SK-N-SH (cell line): ENCODE results near the gene CSRNP3. TPM values are rescaled to one million over a fixed set of nuclear protein-coding genes. Genes with fewer than 3 reads are reported as not detected.

Experiments
- CTCF ChIA-PET: fragments of 300-600, 350-600 bp; formaldehyde crosslinking; extraction: SDS; loops from one replicate; lab custom pipeline; 2021; lab: Yijun Ruan, JAX
- POLR2A ChIA-PET: fragments of 350-600 bp; sonication (Branson Sonifier 250); formaldehyde crosslinking; extraction: SDS; loops from one replicate; lab custom pipeline; 2020; ENCODE audit warnings: antibody characterized with exemption, inconsistent platforms; lab: Yijun Ruan, JAX
- DNase-seq: peaks from one replicate; pipeline ENCODE4 v3.0.0; 2012
- H2AFZ ChIP-seq: fragments of 200-600 bp; sonication (generic); 2 replicates; pipeline ENCODE4 v1.8.1; 2016; ENCODE audit warnings: antibody characterized with exemption, mild to moderate bottlenecking, low read depth
- H3F3A ChIP-seq: fragments of 200-600 bp; sonication (generic); replicated peaks from 2 replicates; pipeline ENCODE3; 2016; ENCODE audit warnings: antibody characterized with exemption, mild to moderate bottlenecking; ENCODE audit not compliant: insufficient read depth
- H3K27ac ChIP-seq, 2 experiments: fragments of 200-500 bp in 1 of 2; fragments of 200-600 bp in 1 of 2; sonication (Bioruptor generic) in 1 of 2; sonication (generic), shearing (Covaris generic) in 1 of 2; 2 replicates each; pipeline versions ENCODE4 v1.5.1 to v1.6.1; 2014 to 2016; ENCODE audit warnings: low read depth in 2 of 2, inconsistent platforms in 1 of 2, low read length in 1 of 2, mild to moderate bottlenecking in 1 of 2, mixed read lengths in 1 of 2
- H3K27me3 ChIP-seq: fragments of 200-600 bp; sonication (generic), shearing (Covaris generic); 2 replicates; pipeline ENCODE4 v1.6.1; 2016; ENCODE audit warnings: mixed run types; ENCODE audit not compliant: insufficient read depth
- H3K36me3 ChIP-seq, 2 experiments: fragments of 200-500 bp in 1 of 2; fragments of 200-600 bp in 1 of 2; sonication (Bioruptor generic) in 1 of 2; sonication (generic) in 1 of 2; replicated peaks in 1 of 2; 2 replicates each; pipeline versions ENCODE3 to v1.5.1; 2014 to 2016; ENCODE audit warnings: low read length in 1 of 2, mild to moderate bottlenecking in 1 of 2; ENCODE audit not compliant: insufficient read depth in 2 of 2, control insufficient read depth in 1 of 2
- H3K4me1 ChIP-seq, 2 experiments: fragments of 200-500 bp in 1 of 2; fragments of 200-600 bp in 1 of 2; sonication (Bioruptor generic) in 1 of 2; sonication (generic), shearing (Covaris generic) in 1 of 2; 2 replicates each; pipeline versions ENCODE4 v1.5.1 to v1.6.1; 2014 to 2016; ENCODE audit warnings: low read depth in 1 of 2, low read length in 1 of 2, mixed run types in 1 of 2; ENCODE audit not compliant: insufficient read depth in 2 of 2, control insufficient read depth in 1 of 2
- H3K4me2 ChIP-seq: fragments of 200-600 bp; sonication (generic), shearing (Covaris generic); 2 replicates; pipeline ENCODE4 v1.6.1; 2017; ENCODE audit warnings: mixed run types
- H3K4me3 ChIP-seq, 2 experiments: fragments of 200-500 bp in 1 of 2; fragments of 200-600 bp in 1 of 2; sonication (Bioruptor generic) in 1 of 2; sonication (generic), shearing (Covaris generic) in 1 of 2; 2 replicates each; pipeline versions ENCODE4 v1.5.1 to v1.8.1; 2014 to 2016; ENCODE audit warnings: low read depth in 2 of 2, inconsistent platforms in 1 of 2, low read length in 1 of 2, mild to moderate bottlenecking in 1 of 2, mixed read lengths in 1 of 2, moderate library complexity in 1 of 2
- H3K79me2 ChIP-seq: fragments of 200-600 bp; sonication (generic); 2 replicates; pipeline ENCODE4 v1.8.1; 2017; ENCODE audit warnings: mild to moderate bottlenecking; ENCODE audit not compliant: insufficient read depth
- H3K9ac ChIP-seq: fragments of 200-600 bp; sonication (generic); 2 replicates; pipeline ENCODE4 v1.6.1; 2017; ENCODE audit warnings: mixed run types
- H3K9me2 ChIP-seq: fragments of 200-600 bp; sonication (generic); 2 replicates; pipeline ENCODE4 v1.6.1; 2017; ENCODE audit warnings: mixed run types
- H3K9me3 ChIP-seq: fragments of 200-600 bp; sonication (generic); 2 replicates; pipeline ENCODE4 v1.6.1; 2017; ENCODE audit warnings: mixed run types, mild to moderate bottlenecking, moderate library complexity
- H4K20me1 ChIP-seq: fragments of 200-600 bp; sonication (generic); 2 replicates; pipeline ENCODE4 v1.6.1; 2017; ENCODE audit warnings: mild to moderate bottlenecking, mixed run types; ENCODE audit not compliant: insufficient read depth
- CHD2 ChIP-seq: fragments of 150-350 bp; IDR thresholded peaks from 2 replicates; pipeline ENCODE4 v1.6.1; 2018; ENCODE audit warnings: low read length; ENCODE audit not compliant: partially characterized antibody
- ELF1 ChIP-seq: IDR thresholded peaks from 2 replicates; pipeline ENCODE4 v1.4.0; 2012
- EP300 ChIP-seq, 2 experiments: IDR thresholded peaks; 2 replicates each; pipeline versions ENCODE4 v1.4.0 to v1.6.1; 2012; ENCODE audit warnings: borderline replicate concordance in 1 of 2, low read depth in 1 of 2, low read length in 1 of 2
- FOSL2 ChIP-seq: IDR thresholded peaks from 2 replicates; pipeline ENCODE4 v1.4.0; 2012; ENCODE audit warnings: low read depth, mild to moderate bottlenecking, moderate library complexity, borderline replicate concordance
- GATA2 ChIP-seq: sonication (generic); formaldehyde crosslinking; IDR thresholded peaks from 2 replicates; pipeline ENCODE4 v1.5.0; 2020; ENCODE audit warnings: mild to moderate bottlenecking, missing genetic modification reagents
- JUND ChIP-seq: IDR thresholded peaks from 2 replicates; pipeline ENCODE4 v1.4.0; 2012
- MEF2A ChIP-seq: IDR thresholded peaks from 2 replicates; pipeline ENCODE4 v1.4.0; 2012; ENCODE audit warnings: low read depth, borderline replicate concordance
- MXI1 ChIP-seq: IDR thresholded peaks from 2 replicates; pipeline ENCODE4 v1.6.1; 2012; ENCODE audit warnings: mild to moderate bottlenecking, low read depth, low read length, improper control_type of control experiment
- NFIC ChIP-seq: IDR thresholded peaks from 2 replicates; pipeline ENCODE4 v1.4.0; 2012; ENCODE audit warnings: borderline replicate concordance
- NRF1 ChIP-seq: IDR thresholded peaks from 2 replicates; pipeline ENCODE4 v1.6.1; 2012; ENCODE audit warnings: low read depth, mild to moderate bottlenecking, low read length
- POLR2AphosphoS5 ChIP-seq: IDR thresholded peaks from 2 replicates; pipeline ENCODE4 v1.6.1; 2012; ENCODE audit warnings: low read depth, low read length
- RAD21 ChIP-seq: IDR thresholded peaks from 2 replicates; pipeline ENCODE4 v1.6.1; 2012; ENCODE audit warnings: mild to moderate bottlenecking, low read length
- RFX5 ChIP-seq: IDR thresholded peaks from 2 replicates; pipeline ENCODE4 v1.6.1; 2012; ENCODE audit warnings: mild to moderate bottlenecking, improper control_type of control experiment, low read length
- RXRA ChIP-seq: IDR thresholded peaks from 2 replicates; pipeline ENCODE4 v1.4.0; 2012; ENCODE audit warnings: low read depth, mild to moderate bottlenecking, borderline replicate concordance
- TAF1 ChIP-seq: IDR thresholded peaks from 2 replicates; pipeline ENCODE4 v1.6.1; 2012; ENCODE audit warnings: low read depth, mild to moderate bottlenecking, low read length, moderate library complexity, borderline replicate concordance
- TCF12 ChIP-seq: IDR thresholded peaks from 2 replicates; pipeline ENCODE4 v1.4.0; 2012
- TEAD4 ChIP-seq: IDR thresholded peaks from 2 replicates; pipeline ENCODE4 v1.4.0; 2012; ENCODE audit warnings: mild to moderate bottlenecking, borderline replicate concordance; ENCODE audit not compliant: insufficient read depth
- YY1 ChIP-seq: IDR thresholded peaks from 2 replicates; pipeline ENCODE4 v1.4.0; 2012; ENCODE audit warnings: low read depth, mild to moderate bottlenecking
- WGBS: methylation state at CpG from one replicate; pipeline ENCODE4 v1.1.6; 2017; ENCODE audit warnings: low lambda C conversion rate; 5-methylcytosine and 5-hydroxymethylcytosine counted together
- polyA plus RNA-seq, 3 experiments: library from polyadenylated mRNA; depleted of rRNA; stranded (reverse); fragments of >200 nt; gene quantifications; 2 replicates each; pipeline ENCODE4 v1.2.3, GENCODE V29; 2012
- TF ChIP-seq, protein P1 (sequence below): IDR thresholded peaks from 2 replicates; pipeline ENCODE4; 2012
- TF ChIP-seq, protein P2 (sequence below): IDR thresholded peaks from 2 replicates; pipeline ENCODE4 v1.4.0; 2012; ENCODE audit warnings: low read depth, borderline replicate concordance
- TF ChIP-seq, protein P3 (sequence below): fragments of 200-600 bp; sonication (generic); IDR thresholded peaks from 2 replicates; pipeline ENCODE4 v1.6.1; 2017; ENCODE audit warnings: antibody characterized with exemption, mild to moderate bottlenecking, moderate library complexity
- TF ChIP-seq, protein P4 (sequence below): IDR thresholded peaks from 2 replicates; pipeline ENCODE4 v1.4.0; 2012; ENCODE audit warnings: low read depth, borderline replicate concordance

CSRNP3 gene
- polyA plus RNA-seq, 1 of the 3 experiments (the other 2 are of a cell fraction): 1.0 TPM

DNA sequence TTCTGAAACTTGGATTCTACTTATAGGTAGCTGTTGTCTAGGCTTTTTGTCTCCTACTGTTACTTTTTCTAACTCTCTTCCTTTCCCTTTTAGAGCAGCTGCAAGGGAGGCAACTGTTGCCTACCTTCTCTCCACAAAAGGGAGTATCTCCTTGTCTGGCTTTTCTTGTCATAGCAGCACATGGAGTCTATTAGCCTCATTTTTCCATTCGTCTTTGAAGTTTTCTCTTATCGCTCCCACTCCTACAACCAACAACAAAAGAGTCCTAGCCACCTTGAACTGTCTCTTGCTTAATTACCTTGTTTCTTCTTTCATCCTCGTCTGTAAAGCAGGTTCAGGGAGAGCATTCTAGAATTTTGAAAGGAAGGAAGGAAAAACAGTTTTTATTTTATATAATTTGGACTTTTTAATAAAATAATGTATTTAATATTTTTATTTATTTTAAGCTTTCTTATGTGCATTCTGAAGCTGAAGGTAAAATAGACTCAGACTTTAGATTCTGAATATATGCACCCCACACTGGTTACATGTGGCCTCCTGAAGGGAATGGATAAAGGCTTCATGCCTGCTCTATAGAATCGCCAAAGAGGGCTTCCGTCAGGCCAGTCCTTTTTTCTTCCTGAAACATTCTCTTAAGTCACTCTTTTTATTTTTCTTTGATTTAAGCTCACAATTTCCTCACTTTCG is 154.4 kb downstream of the CSRNP3 start:
- Histone ChIP-seq H3K27me3 (no peaks in the 10 kb centered on the region), H3K4me1 (peaks cover 0 to 6% of the 10 kb centered on the region in 2 experiments; a peak in 1 of 4 replicates), H3K4me2 (no peak overlapping the region), H3K9ac (no peak overlapping the region), H3K79me2 (no peaks in the 10 kb centered on the region), H3K4me3 (no peak overlapping the region), H3K9me3 (no peaks in the 10 kb centered on the region), H3K36me3 (no peaks in the 10 kb centered on the region), H3K9me2 (no peaks in the 10 kb centered on the region), H3F3A (no peaks in the 10 kb centered on the region), H3K27ac (no peak overlapping the region), H4K20me1 (no peaks in the 10 kb centered on the region), H2AFZ (no peak overlapping the region)
- ChIA-PET POLR2A (no interaction called here), CTCF (interaction anchor here (0.9 to 1.0 kb wide), 2 partner anchors 8 to 251 kb away, joined by 4 to 5 read pairs; no protein-coding TSS in a partner anchor)
- no peak for TF ChIP-seq RFX5
- TF ChIP-seq, protein P1, sequence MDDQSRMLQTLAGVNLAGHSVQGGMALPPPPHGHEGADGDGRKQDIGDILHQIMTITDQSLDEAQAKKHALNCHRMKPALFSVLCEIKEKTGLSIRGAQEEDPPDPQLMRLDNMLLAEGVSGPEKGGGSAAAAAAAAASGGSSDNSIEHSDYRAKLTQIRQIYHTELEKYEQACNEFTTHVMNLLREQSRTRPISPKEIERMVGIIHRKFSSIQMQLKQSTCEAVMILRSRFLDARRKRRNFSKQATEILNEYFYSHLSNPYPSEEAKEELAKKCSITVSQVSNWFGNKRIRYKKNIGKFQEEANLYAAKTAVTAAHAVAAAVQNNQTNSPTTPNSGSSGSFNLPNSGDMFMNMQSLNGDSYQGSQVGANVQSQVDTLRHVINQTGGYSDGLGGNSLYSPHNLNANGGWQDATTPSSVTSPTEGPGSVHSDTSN: no peak
- TF ChIP-seq YY1: no peak
- no peak for TF ChIP-seq TAF1
- no peak for TF ChIP-seq RXRA
- no peak for TF ChIP-seq TCF12
- no peak for TF ChIP-seq CHD2
- TF ChIP-seq TEAD4: no peak
- no peak for TF ChIP-seq EP300 (IDR thresholded peaks at IDR 0.05; ENCODE audit: borderline replicate concordance in 1 of 2, low read depth in 1 of 2, low read length in 1 of 2)
- no peak for TF ChIP-seq ELF1
- WGBS: 89% methylated on average over 6 of the region's 6 CpGs
- DNase-seq: no peak

DNA sequence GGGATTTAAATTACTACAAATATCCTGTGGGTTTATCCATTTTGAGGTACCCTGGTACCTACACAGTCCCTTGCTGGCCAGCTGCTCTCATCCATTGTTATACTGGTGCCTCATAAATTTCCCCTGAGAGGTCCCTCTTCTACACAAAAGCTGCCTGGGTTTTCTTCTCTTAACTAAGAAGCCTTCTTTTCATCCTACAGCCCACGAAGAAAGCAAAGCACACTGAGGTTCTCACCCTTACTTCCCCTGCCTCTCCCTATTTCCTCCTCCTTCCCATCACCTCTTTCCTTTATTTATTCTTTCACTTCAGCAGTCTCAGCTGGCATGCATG is 154.9 kb downstream of the CSRNP3 start:
- Histone ChIP-seq H3K79me2 (no peaks in the 10 kb centered on the region), H3K9me2 (no peaks in the 10 kb centered on the region), H3K4me3 (no peak overlapping the region), H3F3A (no peaks in the 10 kb centered on the region), H3K4me2 (no peak overlapping the region), H3K9me3 (no peaks in the 10 kb centered on the region), H3K36me3 (no peaks in the 10 kb centered on the region), H3K27ac (no peak overlapping the region), H2AFZ (no peak overlapping the region), H3K4me1 (peaks cover 0 to 6% of the 10 kb centered on the region in 2 experiments; a peak in 1 of 4 replicates), H4K20me1 (no peaks in the 10 kb centered on the region), H3K9ac (no peak overlapping the region), H3K27me3 (no peaks in the 10 kb centered on the region)
- no peak for TF ChIP-seq FOSL2
- TF ChIP-seq, protein P2, sequence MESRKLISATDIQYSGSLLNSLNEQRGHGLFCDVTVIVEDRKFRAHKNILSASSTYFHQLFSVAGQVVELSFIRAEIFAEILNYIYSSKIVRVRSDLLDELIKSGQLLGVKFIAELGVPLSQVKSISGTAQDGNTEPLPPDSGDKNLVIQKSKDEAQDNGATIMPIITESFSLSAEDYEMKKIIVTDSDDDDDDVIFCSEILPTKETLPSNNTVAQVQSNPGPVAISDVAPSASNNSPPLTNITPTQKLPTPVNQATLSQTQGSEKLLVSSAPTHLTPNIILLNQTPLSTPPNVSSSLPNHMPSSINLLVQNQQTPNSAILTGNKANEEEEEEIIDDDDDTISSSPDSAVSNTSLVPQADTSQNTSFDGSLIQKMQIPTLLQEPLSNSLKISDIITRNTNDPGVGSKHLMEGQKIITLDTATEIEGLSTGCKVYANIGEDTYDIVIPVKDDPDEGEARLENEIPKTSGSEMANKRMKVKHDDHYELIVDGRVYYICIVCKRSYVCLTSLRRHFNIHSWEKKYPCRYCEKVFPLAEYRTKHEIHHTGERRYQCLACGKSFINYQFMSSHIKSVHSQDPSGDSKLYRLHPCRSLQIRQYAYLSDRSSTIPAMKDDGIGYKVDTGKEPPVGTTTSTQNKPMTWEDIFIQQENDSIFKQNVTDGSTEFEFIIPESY: no peak
- no peak for TF ChIP-seq NRF1
- no peak for TF ChIP-seq MEF2A
- no peak for TF ChIP-seq GATA2 (CRISPR knock-in tag)
- TF ChIP-seq RXRA: no peak
- no peak for TF ChIP-seq MXI1
- no peak for TF ChIP-seq EP300 (IDR thresholded peaks at IDR 0.05; ENCODE audit: borderline replicate concordance in 1 of 2, low read depth in 1 of 2, low read length in 1 of 2)
- TF ChIP-seq JUND: no peak
- no peak for TF ChIP-seq ELF1
- TF ChIP-seq POLR2AphosphoS5: no peak
- TF ChIP-seq, protein P3, sequence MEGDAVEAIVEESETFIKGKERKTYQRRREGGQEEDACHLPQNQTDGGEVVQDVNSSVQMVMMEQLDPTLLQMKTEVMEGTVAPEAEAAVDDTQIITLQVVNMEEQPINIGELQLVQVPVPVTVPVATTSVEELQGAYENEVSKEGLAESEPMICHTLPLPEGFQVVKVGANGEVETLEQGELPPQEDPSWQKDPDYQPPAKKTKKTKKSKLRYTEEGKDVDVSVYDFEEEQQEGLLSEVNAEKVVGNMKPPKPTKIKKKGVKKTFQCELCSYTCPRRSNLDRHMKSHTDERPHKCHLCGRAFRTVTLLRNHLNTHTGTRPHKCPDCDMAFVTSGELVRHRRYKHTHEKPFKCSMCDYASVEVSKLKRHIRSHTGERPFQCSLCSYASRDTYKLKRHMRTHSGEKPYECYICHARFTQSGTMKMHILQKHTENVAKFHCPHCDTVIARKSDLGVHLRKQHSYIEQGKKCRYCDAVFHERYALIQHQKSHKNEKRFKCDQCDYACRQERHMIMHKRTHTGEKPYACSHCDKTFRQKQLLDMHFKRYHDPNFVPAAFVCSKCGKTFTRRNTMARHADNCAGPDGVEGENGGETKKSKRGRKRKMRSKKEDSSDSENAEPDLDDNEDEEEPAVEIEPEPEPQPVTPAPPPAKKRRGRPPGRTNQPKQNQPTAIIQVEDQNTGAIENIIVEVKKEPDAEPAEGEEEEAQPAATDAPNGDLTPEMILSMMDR: no peak
- TF ChIP-seq TEAD4: no peak
- no peak for TF ChIP-seq NFIC
- no peak for TF ChIP-seq RAD21
- TF ChIP-seq TCF12: no peak
- no peak for TF ChIP-seq RFX5
- TF ChIP-seq, protein P4, sequence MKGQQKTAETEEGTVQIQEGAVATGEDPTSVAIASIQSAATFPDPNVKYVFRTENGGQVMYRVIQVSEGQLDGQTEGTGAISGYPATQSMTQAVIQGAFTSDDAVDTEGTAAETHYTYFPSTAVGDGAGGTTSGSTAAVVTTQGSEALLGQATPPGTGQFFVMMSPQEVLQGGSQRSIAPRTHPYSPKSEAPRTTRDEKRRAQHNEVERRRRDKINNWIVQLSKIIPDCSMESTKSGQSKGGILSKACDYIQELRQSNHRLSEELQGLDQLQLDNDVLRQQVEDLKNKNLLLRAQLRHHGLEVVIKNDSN: no peak
- DNase-seq: no peak
- WGBS: 70% methylated on average over 1 of the region's 1 CpG
- CTCF ChIA-PET: interaction anchor here (0.9 to 1.1 kb wide), 3 partner anchors 8 to 250 kb away, joined by 3 to 5 read pairs (median 4); no protein-coding TSS in a partner anchor
- POLR2A ChIA-PET: no interaction called here
